HG02759 (cell line): ENCODE results near the gene BRAF.
"Not testable (repeated sequence)": the region's sequence is repeated elsewhere in the genome, so short reads cannot be mapped to it uniquely, and the experiment has no call there.

Source experiments
- ATAC-seq: cut with Tn5 transposase; IDR thresholded peaks from one replicate; pipeline ENCODE4 v1.9.1; 2021; ENCODE audit warnings: mild to moderate bottlenecking, moderate library complexity; ENCODE audit not compliant: unreplicated experiment

BRAF gene

GRCh38 chr7:140924821-140925421 lies at the start of gene BRAF:
Gene BRAF, minus strand, starts transcription at chr7:140924929. Its CDS starts 226 bp downstream, at chr7:140924703.
- peak; percentile 50 for ATAC-seq

- no peak for ATAC-seq
Observed at GRCh38 chr7:140972876-140973829, 48.4 kb upstream of the BRAF start.

GRCh38 chr7:140972344-140972743 lies 47.6 kb upstream of the BRAF start:
- ATAC-seq, result no peak

DNA sequence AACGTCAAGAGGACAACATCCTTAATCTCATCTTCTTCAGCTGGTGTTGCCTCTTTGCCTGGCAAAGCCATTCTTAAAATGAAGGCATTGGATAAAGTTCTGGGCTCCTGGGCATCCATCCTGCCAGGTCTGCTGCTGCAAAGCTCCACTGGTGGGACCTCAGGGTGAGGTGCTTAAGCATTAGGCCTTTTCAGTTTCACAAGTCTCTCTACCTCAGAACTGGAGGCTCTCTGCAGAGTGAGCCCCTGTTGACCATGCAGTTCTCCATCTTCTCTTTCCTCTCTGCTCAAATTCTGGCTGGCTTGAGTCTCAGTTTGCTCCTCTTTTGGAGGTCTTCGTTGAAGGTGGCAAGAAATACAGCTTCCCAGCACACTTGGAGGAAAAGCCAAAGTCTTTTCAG lies 42.7 kb upstream of the BRAF start:
- ATAC-seq, result no peak

GRCh38 chr7:140966561-140967233 lies 42.0 kb upstream of the BRAF start:
- ATAC-seq, result no peak

GRCh38 chr7:140961117-140961516 lies 36.4 kb upstream of the BRAF start:
- ATAC-seq, result no peak

DNA sequence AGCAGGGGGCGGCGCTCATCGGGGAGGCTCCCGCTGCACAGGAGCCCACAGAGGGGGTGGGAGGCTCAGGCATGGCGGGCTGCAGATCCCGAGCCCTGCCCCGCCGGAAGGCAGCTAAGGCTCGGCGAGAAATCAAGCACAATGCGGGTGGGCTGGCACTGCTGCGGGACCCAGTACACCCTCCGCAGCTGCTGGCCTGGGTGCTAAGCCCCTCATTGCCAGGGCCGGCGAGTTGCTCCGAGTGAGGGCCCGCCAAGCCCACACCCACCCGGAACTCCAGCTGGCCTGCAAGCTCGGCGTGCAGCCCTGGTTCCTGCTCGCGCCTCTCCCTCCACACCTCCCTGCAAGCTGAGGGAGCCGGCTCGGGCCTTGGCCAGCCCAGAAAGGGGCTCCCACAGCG lies 32.3 kb upstream of the BRAF start:
- ATAC-seq, result not testable (repeated sequence)

DNA sequence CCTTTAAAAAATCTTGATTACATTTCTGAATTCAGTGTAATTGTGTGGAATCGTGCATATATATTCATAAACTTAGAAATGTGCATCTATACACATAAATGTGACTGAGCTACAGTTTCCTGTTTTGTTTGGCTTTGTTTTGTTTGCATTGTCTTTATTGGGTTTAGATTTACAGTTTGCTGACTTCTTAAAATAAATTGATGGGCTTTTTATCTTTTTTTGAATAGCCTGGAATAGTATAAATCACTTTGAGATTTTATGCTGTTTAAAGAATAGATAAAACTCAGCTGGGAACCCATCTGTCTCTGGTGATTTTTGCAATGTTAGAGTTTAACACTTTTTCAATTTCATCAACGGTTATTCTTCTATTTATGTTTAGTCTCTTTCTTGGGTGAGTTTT lies 21.2 kb upstream of the BRAF start:
- no peak for ATAC-seq

DNA sequence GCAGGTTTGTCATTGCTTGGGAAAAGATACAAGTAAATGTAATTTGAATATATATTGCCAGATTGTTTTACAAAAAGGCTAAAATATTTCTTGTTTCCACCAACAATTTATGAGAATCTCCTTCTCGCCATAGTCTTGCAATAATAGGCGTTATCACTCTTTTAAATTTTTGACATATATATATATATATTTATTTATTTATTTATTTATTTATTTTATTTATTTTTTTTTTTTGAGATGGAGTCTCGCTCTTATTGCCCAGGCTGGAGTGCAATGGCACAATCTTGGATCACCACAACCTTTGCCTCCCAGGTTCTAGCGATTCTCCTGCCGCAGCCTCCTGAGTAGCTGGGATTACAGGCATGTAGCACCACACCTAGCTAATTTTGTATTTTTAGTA lies 17.5 kb upstream of the BRAF start:
- not testable (repeated sequence) for ATAC-seq

DNA sequence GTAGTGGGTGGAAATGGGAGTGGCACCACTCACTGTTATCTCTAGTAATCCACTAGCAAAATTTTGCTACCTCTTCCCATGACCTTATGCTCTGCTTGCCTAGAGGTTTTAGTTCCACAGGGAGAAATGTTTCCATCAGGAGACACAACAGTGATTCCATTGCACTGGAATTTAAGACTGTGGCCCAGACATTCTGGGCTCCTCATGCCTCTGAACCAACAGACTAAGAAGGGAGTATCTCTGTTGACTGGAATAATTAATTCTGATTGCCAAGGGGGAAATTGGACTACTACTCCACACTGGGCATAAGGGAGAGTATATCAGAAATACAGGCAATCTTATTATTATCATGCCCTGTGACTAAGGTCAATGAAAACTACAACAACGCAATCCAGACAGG lies 16.2 kb upstream of the BRAF start:
- no peak for ATAC-seq

DNA sequence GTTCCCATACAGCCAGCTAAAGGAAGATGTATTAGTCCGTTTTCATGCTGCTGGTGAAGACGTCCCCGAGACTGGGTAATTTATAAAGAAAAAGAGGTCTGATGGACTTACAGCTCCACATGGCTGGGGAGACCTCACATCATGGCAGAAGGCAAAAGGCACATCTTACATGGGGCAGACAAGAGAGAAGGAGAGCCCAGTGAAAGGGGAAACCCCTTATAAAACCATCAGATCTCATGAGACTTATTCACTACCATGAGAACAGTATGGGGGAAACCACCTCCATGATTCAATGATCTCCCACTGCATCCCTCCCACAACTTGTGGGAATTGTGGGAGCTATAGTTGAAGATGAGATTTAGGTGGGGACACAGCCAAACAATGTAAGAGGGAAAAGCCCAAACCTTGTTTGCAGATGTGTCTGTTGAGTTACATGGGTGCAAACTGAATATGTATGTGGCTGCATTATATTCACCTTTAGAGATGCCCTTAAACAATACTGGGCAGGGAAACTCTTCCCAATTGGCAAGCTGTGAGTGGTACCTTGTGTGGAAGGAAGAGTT lies 13.1 kb upstream of the BRAF start:
- no peak for ATAC-seq

DNA sequence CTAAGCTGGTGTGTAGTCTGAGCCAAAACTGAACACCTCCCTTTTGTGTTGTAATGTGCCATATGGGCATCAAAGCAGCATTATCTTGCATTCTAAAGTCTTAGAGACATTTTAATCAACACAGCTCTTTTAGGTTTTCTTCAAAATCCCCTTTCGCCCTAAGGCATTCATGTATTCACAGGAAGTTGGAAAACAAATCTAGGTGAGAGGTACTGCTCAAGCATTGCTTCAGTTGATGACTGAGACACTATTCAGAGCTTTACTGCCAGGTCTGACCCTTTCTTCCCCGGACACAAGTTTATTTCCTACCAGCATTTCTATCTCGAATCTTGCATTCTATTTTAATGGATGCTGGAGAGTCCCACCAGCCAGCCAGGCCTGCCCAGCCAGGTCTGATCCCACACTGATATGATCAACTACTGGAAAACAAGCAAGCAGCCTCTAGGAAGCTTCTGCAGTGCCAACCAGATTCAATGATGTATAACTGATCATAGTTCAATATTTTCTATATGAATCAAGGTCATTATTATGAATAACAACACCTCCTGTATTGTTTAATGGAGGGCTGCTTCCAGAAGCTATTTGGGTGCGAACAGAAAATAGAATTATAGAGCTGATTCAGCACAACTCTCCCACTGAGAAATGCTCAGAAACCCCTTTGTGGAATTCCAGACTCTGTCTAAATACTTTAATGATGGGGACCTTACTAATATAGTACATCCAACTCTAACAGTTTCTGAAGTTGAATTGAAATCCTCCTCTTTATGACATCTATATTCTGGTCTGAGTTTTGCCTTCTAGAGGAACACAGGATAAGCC lies 4.0 kb upstream of the BRAF start:
- no peak for ATAC-seq

DNA sequence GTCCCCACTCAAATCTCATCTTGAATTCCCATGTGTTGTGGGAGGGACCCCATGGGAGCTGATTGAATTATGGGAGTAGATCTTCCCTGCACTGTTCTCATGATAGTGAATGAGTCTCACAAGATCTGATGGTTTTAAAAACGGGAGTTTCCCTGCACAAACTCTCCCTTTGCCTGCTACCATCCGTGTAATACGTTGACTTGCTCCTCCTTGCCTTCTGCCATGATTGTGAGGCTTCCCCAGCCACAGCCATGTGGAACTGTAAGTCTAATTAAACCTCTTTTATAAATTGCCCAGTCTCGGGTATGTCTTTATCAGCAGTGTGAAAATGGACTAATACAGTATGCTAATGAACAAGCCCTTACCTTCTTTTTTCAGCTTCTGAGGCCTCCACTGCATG lies 3.2 kb upstream of the BRAF start:
- not testable (repeated sequence) for ATAC-seq

DNA sequence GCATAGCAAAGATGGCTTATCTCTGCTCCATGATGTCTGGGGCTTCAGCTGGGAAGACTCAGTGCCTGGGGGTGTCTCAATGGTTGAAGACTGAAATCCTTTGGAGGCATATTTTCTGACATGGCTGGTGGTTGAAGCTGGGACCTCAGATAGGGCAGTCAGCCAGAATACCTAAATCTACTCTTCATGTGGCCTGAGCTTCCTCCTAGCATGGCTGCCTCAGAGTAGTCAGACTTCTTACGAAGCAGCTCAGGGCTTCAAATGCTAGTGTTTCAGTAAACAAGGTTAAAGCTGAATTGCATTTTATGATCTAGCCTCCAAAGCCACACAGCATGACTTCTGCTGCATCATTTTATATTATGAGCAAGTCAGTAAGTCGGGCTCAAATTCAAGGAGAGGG lies 2.6 kb upstream of the BRAF start:
- no peak for ATAC-seq

DNA sequence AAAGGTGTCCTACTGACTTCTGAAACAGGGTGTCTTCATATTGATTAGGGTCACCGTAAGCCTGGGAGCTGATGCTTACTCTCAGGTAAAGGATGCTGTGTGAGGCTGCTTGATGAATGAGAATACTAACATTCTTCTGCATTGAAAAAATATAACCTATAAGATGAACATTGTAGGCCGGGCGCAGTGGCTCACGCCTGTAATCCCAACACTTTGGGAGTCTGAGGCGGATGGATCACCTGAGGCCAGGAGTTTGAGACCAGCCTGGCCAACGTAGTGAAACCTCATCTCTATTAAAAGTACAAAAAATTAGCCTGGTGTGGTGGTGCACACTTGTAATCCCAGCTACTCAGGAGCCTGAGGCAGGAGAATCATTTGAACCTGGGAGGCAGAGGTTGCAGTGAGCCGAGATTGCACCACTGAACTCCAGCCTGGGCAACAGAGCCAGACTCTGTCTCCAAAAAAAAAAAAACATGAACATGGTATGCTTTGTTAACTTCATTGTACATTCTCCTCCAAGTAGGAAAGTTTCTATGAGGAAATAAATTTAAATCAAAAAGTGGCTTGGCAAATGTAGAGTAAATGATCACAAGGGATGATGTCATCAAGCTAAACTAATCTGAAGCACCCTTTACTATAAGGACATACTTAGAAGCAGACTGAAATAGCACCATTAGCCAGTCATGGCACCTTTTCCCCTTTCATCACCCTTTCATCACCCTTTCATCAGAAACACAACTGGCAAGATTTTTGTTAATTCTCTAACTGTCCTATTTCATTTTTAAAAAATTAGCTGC lies 1.5 kb upstream of the BRAF start:
- ATAC-seq, result no peak

GRCh38 chr7:140924019-140924820 lies 509 bp downstream of the BRAF start:
- peak; percentile 88 for ATAC-seq

DNA sequence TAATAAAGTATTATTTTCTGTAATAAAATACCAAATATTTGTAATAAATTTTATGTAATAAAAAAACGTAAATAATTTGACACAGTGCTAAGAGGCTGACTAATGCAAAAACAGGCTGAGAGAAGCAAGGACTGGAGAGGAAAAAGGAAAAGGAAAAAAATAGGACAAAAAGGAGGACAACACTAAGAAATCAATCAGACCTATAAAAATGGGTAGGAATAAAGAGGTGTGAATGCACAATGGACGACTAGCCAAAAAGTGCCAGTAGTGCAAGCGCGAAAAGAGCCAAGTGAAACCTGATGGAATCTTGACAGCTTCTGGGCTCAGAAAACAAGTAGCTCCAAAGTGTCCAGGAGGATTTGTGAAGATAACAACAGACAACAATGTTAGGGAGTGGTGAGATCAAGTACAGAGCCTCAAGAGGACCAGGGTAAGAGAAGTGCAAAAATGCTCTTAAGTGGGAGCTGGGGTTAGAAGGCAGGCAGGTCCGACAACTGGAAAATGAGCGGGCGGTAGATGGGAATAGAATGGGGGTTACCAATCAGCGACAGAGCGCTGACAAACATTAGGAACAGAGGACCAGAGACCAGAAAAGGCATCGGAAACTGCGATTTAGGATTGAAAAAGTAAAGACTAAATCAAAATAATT lies 1.2 kb downstream of the BRAF start:
- peak; percentile 2 for ATAC-seq

DNA sequence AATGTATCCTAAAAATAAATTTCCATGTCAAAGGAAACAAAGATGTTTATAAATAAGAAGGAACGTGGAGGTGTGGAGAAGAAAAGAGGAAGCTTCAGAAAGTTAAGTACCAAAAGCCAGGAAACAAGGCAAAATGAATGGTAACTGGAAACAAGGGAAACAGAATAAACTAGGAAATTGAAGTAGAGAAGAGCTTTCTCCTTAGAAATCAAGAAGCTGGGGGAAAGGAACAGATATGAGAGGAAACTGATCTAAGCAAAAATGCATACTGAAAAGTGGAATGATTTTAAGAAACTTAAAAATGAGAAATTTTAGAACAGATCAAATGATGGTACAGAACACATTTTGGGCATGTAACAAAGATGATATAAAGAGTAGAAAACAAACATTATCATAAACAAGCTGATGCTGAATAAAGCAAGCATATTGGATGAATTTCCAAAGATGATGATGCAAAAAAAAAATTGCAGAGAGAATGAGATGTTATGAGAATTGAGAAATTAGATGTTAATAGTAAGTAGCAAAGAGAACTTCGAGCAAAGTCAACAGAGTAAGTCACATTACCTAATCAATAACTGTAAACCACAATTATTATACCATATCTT lies 1.9 kb downstream of the BRAF start:
- ATAC-seq, result no peak
